GM12874 (cell line): Measurements from ENCODE around the gene DCTN4.

Experiments used
- CTCF ChIP-seq: IDR thresholded peaks from 2 replicates; pipeline ENCODE4 v1.5.1; 2011; ENCODE audit warnings: low read depth, mild to moderate bottlenecking, control low read depth, low read length, moderate library complexity; ENCODE audit not compliant: insufficient read depth

DCTN4 gene

DNA sequence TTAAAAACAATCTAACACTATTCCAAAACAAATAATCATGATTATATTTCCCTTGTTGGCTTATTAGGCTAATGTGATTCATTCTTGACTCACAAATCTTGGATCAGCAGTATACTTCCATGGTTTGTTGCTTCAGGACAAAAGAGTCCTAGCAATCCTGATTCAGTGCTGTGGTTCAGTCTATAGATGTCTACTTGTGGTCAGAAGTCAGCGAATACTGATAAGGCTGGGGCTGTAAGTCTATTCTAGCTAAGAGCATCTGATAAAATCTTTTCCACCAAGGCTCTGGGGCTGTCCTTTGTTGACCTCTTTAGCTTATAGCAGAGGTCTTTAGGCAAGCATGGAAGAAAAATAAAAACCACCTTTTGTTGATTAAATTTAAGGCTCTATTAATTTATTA, 15.3 kb upstream of the DCTN4 start:
- TF ChIP-seq CTCF = no peak

DNA sequence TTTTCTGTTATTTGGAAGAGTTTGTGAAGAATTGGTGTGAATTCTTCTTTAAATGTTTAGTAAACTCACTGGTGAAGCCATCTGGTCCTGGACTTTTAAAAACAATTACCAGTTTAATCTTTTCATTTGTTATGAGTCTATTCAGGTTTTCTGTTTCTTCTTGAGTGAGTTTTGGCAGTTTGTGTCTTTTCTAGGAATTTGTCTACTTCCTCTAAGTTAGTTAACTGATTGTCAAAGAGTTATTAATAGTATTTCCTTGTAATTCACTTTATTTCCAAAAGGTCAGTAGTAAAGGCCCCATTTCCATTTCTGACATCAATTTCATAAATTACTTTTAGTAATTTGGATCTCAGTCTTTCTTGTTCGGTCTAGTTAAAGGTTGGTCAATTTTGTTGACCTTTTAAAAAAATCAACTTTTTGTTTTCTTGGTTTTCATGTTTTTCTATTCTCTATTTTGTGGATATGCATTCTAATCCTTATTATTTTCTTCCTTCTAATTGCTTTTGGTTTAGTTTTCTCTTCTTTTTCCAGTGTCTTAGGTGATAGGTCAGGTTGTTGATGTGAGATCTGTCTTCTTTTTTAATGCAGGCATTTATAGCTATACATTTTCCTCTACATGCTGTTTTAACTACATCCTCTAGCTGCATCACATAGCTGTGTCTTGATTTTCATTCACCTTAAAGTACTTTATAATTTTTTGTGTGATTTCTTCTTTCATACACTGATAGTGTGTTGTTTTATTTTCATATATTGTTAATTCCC, 12.4 kb upstream of the DCTN4 start:
- TF ChIP-seq CTCF = no peak

- no peak for TF ChIP-seq CTCF
Measured at GRCh38 chr5:150766251-150766650, 7.4 kb upstream of the DCTN4 start.

DNA sequence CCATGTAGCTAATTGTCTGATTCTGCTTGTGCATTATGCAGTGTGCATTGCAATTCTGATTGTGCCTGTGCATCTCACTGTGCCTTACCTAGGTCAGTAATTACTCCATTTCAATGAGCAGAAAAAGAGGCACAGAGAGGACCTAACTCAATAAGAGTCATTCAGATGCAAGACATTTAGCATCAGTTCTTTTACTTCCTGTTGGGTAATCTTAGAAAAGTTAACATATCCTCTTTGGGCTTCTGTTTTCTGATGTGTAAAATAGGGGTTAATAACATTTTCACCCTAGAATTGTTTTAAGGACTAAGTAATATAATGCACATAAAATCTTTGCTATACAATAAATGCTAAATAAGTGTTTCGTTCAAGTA, 7.0 kb upstream of the DCTN4 start:
- no peak for TF ChIP-seq CTCF

DNA sequence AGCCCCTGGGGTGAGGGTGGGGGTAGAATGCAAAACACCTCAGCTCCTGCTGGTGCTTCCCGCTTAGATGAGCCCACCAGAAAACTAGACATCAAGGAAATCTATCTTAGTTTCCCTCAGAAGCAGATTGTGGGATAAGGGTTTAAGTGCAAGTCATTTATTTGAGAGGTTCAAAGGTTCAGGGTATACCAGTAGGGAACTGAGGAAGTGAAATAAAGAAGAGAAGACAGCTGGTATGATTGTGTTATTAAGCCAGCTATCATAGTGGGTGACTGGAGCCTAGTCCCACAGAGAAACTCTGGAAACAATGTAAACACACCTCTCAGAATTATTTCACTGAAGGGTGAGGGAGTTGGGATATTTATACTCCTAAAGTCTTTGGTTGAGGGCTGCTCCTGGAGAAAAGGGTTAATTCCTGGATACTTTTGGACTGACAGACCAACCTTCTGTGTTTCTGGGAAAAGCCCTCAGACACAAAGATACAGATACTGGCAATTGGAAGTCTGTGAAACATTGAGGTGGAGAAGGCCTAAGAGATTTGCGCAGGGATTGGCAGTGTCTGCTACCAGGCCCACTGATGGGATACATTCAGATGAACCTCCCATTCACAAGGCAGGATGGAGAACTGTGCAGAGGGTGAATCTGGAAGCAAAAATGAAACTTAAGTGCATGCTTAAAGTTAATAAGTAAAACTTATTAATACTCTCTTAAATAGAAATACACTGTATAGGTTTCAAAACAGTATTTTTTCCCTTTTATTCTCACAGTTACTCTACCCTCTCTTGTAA, 6.4 kb upstream of the DCTN4 start:
- no peak for TF ChIP-seq CTCF

DNA sequence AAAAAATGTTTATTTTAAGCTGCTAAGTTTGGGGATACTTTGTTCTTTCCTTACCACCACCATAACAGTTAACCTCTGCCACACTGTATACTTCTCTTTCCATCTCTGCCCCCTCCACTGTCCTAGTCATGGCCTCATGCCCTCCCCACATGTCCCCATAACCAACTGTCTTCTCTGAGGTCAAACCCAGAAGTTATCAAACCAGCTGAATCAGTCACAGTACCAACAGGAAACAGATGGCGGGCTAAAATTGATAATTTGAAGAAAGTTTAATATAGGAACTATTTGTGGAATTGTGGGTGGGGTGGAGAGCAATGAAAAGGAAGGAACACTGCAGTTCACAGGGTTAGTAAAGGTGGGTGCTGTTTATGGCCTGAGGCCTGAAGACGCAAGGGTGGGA, 5.7 kb upstream of the DCTN4 start:
- TF ChIP-seq CTCF = no peak

DNA sequence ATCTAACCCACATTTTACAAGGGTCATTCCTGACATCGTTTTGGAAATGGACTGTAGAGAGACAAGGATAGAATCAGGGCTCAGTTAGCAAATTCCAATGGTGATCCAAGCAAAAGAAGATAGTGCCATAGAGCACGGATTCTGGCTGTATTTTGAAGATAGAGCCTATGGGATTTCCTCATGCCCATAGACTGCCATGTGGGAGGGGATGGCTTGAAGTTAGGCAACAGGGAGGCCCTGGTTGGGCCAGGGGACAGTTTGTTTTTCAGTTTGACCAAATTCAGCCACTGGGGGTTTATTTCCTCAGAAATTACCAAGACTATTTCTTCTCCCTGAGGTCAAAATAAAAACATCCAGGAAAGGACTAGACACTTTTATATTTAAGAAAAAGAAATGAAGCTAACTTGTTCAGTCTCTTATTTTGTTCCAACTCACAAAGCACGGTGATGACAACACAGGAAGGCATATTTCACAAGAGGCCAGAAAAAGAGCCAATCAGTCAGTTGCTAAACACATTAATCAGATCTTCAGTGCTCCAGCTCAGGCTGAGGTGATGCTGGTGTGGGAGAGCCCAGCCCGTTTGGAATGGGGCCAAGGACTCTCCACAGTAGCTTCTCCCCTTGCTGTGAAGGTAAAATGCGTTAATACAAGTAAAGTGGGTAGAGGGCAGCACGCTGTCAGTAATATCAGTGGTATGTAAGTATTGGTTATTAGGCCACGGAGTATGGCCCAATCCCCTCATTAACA, 4.4 kb upstream of the DCTN4 start:
- no peak for TF ChIP-seq CTCF
